HG03457 (cell line): Measurements from ENCODE around the gene FNIP2.
"Not testable (repeated sequence)": the region's sequence is repeated elsewhere in the genome, so short reads cannot be mapped to it uniquely, and the experiment has no call there.

Experiments used
- ATAC-seq: cut with Tn5 transposase; IDR thresholded peaks from one replicate; pipeline ENCODE4 v1.9.1; 2021; ENCODE audit warnings: moderate number of reproducible peaks; ENCODE audit not compliant: unreplicated experiment

The FNIP2 gene

DNA sequence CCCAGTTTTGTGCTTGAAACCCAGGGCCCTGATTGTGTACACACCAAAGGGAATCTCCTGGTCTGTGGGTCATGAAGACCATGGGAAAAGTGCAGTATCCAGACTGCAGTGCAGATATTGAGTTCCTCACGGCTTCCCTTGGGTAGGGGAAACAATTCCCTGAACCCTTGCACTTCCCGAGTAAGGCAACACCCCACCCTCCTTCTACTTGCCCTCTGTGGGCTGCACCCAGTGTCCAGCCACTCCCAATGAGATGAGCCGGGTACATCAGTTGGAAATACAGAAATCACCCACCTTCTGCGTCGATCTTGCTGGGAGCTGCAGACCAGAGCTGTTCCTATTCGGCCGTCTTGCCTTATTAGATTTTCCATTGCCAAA is 134.2 kb downstream of the FNIP2 start:
- no peak for ATAC-seq

GRCh38 chr4:158903472-158904043 is 134.7 kb downstream of the FNIP2 start:
- ATAC-seq = no peak

DNA sequence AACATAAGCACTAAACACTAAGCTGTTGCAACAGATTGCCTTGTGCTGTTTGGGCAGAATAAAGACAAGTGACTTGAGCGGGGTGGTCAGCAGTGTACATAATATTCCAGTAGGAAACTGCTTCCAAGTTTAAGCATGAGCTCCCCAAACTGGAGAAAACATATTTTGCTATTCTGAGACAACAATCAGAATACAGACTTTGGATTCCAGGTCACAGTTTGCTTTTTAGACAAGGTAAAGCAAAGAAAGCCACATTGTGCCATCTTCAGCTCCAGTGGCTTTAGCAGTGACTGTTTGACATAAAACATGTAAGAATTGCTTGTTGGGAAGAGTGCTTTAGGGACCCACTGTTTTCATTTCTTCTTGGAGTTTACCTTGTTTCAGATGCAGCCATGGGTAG is 136.0 kb downstream of the FNIP2 start:
- ATAC-seq = no peak

- ATAC-seq = peak; percentile 91
Observed at GRCh38 chr4:158906073-158906472, 137.2 kb downstream of the FNIP2 start.

DNA sequence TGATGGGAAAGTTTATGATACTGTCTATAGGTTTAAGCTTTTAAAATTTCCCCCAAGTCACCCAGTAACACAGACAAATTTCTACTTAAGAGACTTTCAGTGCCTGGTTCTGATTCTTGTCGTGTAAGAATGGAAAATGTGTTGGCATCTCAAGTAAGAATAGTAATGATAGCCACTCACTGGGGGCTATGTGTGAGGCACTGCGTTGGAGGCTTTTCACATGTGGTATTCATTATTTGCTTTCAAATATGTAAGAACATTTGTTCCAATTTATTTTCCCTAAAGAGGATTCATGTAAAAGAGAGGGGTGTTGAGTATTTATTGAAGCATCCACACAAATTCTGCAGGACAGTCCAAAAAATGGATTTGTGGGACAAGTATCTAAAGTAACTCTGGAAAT is 143.6 kb downstream of the FNIP2 start:
- ATAC-seq = no peak

DNA sequence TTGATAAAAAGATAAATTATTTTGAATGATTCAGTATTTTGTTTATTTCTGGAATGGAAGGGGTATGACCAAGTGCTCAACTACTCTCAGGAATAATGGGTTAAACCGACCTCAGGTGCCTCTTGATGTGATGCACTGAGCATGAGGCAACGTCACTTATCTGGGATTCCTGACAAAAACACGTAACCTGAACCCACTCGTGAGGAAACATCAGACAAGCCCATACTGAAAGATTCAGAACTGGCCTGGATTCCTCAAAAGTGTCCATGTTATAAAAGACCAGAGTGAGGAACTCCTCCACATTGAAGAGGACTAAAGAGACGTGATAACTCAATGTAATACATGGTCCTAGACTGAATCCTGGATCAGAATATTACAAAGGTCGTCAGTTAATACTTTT is 144.0 kb downstream of the FNIP2 start:
- ATAC-seq = no peak

DNA sequence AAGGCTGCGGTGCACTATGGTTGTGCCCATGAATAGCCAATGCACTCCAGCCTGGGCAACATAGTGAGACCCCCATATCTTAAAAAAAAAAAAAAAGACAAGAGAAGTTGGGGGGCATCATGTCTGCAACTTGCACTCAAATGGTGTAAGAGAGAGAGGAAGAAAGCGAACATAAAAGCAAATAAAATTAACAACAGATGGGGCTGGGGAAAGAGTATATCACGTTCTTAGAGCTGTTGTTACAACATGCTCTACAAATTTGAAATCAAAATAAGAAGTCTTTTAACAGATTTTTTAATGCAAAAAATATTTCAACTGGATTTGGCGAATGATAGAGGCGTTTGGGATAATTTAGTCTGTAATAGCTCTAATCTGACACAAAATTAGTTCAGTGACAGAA is 144.9 kb downstream of the FNIP2 start:
- no peak for ATAC-seq

DNA sequence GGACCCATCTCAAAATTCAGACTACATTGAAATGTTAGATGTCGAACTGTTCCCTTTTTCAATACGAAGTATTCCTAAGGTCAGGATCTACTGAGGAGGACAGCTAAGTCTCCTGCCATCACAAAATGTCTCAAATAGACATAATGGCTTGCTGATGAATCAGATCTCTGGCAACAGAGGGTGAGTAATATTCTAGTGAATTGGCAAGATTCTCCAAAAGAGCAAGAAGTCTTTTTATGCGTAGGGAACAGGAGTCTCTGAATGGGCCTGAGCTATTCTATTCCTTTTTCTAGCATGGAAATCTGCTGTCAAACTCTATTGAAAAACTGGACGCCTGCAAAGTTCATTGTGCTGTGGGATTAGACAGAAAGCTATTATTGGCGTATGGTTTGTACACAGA is 145.4 kb downstream of the FNIP2 start:
- ATAC-seq = no peak

GRCh38 chr4:158915683-158916241 is 146.9 kb downstream of the FNIP2 start:
- ATAC-seq = no peak

DNA sequence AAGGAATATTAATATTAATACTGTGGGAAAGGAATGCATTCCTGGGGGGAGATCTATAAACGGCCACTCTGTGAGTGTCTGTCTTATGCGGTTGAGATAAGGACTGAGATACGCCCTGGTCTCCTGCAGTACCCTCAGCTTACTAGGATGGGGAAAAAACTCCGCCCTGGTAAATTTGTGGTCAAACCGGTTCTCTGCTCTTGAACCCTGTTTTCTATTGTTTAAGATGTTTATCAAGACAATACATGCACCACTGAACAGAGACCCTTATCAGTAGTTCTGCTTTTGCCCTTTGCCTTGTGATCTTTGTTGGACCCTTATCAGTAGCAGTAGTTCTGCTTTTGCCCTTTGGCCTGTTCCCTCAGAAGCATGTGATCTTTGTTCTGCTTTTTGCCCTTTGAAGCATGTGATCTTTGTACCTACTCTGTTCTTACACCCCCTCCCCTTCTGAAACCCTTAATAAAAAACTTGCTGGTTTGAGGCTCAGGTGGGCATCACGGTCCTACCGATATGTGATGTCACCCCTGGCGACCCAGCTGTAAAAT is 151.7 kb downstream of the FNIP2 start:
- ATAC-seq = not testable (repeated sequence)

GRCh38 chr4:158927774-158928173 is 158.9 kb downstream of the FNIP2 start:
- not testable (repeated sequence) for ATAC-seq

- ATAC-seq = no peak
Observed at GRCh38 chr4:158929939-158930638, 161.3 kb downstream of the FNIP2 start.

GRCh38 chr4:158930639-158930972 is 161.8 kb downstream of the FNIP2 start:
- no peak for ATAC-seq

GRCh38 chr4:158933236-158933635 is 164.4 kb downstream of the FNIP2 start:
- no peak for ATAC-seq

DNA sequence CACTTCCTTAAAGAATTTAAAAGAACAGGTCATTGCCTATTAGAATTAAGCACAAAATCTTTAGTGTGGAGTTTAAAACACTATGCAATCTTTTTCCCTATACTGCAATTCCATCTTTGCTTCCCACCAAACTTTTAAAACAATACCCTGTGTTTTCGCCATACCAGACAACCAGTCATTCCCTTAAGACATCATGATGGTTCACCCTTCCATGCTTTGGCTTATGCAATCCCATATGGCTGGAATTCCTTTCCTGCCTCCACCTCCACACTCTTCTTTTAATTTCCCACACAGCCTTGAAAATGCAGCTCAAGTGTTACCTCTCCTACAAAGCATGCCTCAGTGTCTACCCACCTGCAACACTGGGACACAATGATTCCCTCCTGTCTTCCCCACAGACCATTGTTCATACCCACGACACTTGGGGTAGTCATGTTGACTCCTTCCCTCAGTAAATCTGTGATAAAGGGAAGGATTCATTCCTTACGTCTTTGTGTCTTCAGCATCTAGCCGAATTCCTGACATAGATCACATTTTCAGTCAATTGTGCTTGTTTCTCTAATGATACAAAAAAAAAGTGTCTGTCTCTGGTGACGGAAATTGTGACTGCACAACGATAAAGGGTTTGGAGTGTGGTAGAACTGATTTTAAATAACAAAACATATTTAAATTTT is 166.3 kb downstream of the FNIP2 start:
- no peak for ATAC-seq

DNA sequence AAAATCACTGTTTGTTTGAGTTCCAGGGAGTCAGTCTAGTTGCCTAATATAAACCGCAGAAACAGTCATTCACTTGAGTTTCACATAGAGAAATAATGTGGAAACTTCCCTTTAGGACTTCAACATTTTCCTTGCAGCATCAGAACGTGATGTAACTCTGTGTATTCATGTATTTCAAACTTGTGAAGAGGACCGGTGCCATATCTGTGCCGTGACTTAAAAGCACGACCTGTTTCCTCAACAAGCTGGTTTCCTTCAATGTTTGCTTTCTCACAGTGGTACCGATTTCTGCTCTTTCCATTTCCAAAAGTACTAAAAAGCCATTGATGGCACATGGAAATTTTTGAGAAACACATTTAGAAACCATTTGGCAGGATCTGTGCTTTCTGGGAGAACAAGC is 167.4 kb downstream of the FNIP2 start:
- ATAC-seq = no peak

- no peak for ATAC-seq
Observed at GRCh38 chr4:158938220-158939044, 169.6 kb downstream of the FNIP2 start.

GRCh38 chr4:158940271-158940670 is 171.4 kb downstream of the FNIP2 start:
- no peak for ATAC-seq

DNA sequence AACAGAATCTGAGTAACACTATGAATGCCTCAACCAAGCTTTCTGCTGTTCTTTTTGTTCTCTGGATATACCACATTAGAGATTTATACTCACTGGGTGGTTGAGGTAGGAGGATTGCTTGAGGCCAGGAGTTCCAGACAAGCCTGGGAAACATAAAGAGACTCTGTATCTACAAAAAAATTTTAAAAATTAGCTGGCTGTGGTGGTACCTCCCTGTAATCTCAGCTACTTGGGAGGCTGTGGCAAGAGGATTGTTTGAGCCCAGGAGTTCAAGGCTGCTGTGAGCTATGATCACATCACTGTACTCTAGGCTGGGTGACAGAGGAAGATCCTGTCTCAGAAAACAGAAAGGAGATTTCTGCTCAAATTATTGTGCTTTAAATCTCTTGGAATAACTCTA is 172.5 kb downstream of the FNIP2 start:
- no peak for ATAC-seq

- ATAC-seq = no peak
Observed at GRCh38 chr4:158941895-158942294, 173.1 kb downstream of the FNIP2 start.

DNA sequence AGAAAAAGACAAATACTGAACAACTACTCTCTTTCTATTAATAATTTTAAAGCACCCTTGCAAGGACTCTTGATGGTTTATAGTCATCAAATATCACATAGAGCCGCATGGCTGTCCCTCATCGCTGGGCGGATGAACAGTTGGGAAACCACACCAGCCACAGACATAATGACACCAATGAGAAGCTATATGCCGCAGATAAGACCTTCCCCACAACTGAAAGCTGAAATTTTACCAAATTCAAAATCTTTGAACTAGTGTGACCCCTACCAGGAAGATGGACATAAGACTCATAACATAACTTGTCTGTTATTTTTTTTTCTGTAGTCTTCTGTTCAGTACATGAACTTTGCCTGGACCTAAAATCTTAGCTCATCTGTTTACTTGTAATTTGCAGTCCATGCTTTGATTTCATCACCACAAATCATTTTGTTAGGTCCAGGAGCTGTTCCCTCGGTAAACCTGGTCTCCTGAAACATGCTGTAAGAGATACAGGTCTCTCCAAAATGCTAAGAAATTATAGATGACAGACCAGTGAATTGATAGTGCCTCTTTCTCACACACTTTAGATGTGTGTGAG is 176.8 kb downstream of the FNIP2 start:
- no peak for ATAC-seq
